HepG2 (cell line): ENCODE data around the gene GRIK1. TPM values are rescaled to one million over a fixed set of nuclear protein-coding genes. Genes with fewer than 3 reads are reported as not detected.

Experiments
- AFF4 ChIP-seq: sonication (generic); formaldehyde crosslinking; IDR thresholded peaks from 2 replicates; pipeline ENCODE4 v1.4.0; 2020; ENCODE audit warnings: missing genetic modification reagents
- HOXD1 ChIP-seq: sonication (generic); formaldehyde crosslinking; IDR thresholded peaks from 2 replicates; pipeline ENCODE4 v1.5.0; 2020; ENCODE audit warnings: missing genetic modification reagents
- MED1 ChIP-seq: sonication (generic); formaldehyde crosslinking; IDR thresholded peaks from 2 replicates; pipeline ENCODE4 v1.4.0; 2020; ENCODE audit warnings: missing genetic modification reagents
- THAP11 ChIP-seq: IDR thresholded peaks from 2 replicates; pipeline ENCODE4 v1.6.1; 2016; ENCODE audit warnings: missing biosample characterization, missing genetic modification reagents
- ZNF414 ChIP-seq: sonication (generic); formaldehyde crosslinking; IDR thresholded peaks from 2 replicates; pipeline ENCODE4 v1.5.0; 2020; ENCODE audit warnings: missing genetic modification reagents
- polyA plus RNA-seq, 8 experiments: library from polyadenylated mRNA; depleted of rRNA in 3 of 8; stranded (reverse) in 7 of 8; unstranded in 1 of 8; fragments of >200 nt; fragmentation: Illumina TruSeq in 4 of 8; extraction: Trizol in 4 of 8; gene quantifications; 2 replicates each; pipeline versions ENCODE4 v1.2.1 to v1.2.3, GENCODE V29; 2011 to 2016; ENCODE audit warnings: low read depth in 4 of 8, missing spikeins in 1 of 8, mixed read lengths in 1 of 8; ENCODE audit not compliant: insufficient read depth in 1 of 8
- total RNA-seq, 5 experiments: library from RNA; depleted of rRNA; stranded (reverse); fragments of >200 nt; fragmentation: Illumina TruSeq; extraction: Trizol; gene quantifications; 2 replicates each; pipeline ENCODE4 v1.2.3, GENCODE V29; 2016; ENCODE audit warnings: low read depth in 1 of 5
- TF ChIP-seq, protein P1 (sequence below): IDR thresholded peaks from 2 replicates; pipeline ENCODE4 v1.4.0; 2020; ENCODE audit warnings: mild to moderate bottlenecking, missing genetic modification reagents
- TF ChIP-seq, protein P2 (sequence below): sonication (generic); formaldehyde crosslinking; IDR thresholded peaks from 2 replicates; pipeline ENCODE4 v1.4.0; 2020; ENCODE audit warnings: mild to moderate bottlenecking, missing genetic modification reagents

Gene GRIK1
- total and polyA plus RNA-seq, 2 of the 13 experiments (the other 11 are each of a cell fraction or from before 2014, with no cell fraction given), result not detected

- TF ChIP-seq, protein P1, sequence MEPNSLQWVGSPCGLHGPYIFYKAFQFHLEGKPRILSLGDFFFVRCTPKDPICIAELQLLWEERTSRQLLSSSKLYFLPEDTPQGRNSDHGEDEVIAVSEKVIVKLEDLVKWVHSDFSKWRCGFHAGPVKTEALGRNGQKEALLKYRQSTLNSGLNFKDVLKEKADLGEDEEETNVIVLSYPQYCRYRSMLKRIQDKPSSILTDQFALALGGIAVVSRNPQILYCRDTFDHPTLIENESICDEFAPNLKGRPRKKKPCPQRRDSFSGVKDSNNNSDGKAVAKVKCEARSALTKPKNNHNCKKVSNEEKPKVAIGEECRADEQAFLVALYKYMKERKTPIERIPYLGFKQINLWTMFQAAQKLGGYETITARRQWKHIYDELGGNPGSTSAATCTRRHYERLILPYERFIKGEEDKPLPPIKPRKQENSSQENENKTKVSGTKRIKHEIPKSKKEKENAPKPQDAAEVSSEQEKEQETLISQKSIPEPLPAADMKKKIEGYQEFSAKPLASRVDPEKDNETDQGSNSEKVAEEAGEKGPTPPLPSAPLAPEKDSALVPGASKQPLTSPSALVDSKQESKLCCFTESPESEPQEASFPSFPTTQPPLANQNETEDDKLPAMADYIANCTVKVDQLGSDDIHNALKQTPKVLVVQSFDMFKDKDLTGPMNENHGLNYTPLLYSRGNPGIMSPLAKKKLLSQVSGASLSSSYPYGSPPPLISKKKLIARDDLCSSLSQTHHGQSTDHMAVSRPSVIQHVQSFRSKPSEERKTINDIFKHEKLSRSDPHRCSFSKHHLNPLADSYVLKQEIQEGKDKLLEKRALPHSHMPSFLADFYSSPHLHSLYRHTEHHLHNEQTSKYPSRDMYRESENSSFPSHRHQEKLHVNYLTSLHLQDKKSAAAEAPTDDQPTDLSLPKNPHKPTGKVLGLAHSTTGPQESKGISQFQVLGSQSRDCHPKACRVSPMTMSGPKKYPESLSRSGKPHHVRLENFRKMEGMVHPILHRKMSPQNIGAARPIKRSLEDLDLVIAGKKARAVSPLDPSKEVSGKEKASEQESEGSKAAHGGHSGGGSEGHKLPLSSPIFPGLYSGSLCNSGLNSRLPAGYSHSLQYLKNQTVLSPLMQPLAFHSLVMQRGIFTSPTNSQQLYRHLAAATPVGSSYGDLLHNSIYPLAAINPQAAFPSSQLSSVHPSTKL, result no peak
- TF ChIP-seq, protein P2, sequence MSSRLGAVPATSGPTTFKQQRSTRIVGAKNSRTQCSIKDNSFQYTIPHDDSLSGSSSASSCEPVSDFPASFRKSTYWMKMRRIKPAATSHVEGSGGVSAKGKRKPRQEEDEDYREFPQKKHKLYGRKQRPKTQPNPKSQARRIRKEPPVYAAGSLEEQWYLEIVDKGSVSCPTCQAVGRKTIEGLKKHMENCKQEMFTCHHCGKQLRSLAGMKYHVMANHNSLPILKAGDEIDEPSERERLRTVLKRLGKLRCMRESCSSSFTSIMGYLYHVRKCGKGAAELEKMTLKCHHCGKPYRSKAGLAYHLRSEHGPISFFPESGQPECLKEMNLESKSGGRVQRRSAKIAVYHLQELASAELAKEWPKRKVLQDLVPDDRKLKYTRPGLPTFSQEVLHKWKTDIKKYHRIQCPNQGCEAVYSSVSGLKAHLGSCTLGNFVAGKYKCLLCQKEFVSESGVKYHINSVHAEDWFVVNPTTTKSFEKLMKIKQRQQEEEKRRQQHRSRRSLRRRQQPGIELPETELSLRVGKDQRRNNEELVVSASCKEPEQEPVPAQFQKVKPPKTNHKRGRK, result no peak
- no peak for TF ChIP-seq HOXD1
- TF ChIP-seq ZNF414 (CRISPR knock-in tag), result no peak
- no peak for TF ChIP-seq MED1 (CRISPR knock-in tag)
- no peak for TF ChIP-seq AFF4 (CRISPR knock-in tag)
- no peak for TF ChIP-seq THAP11 (CRISPR knock-in tag)
Observed at GRCh38 chr21:29775462-29775861, 164.3 kb downstream of the GRIK1 start (continued).
